ENCODE results near the gene EIF4G1.

EIF4G1 gene

GRCh38 chr3:184282941-184283340 is 31.5 kb upstream of the EIF4G1 start:
- H3K4me3 ChIP-seq (ENCODE audit: low read depth, low read length): no peak overlapping the region
- peak; percentile 32 for DNase-seq (ENCODE audit: low read depth)
- TF ChIP-seq MYC (IDR thresholded peaks at IDR 0.05; ENCODE audit: low read depth, low read length) (no peak), MAX (IDR thresholded peaks at IDR 0.05; ENCODE audit: low read depth, low read length) (no peak), CTCF (IDR thresholded peaks at IDR 0.05; ENCODE audit: low read depth, low read length) (no peak), POLR2A (IDR thresholded peaks at IDR 0.05; ENCODE audit: extremely low read depth, insufficient read length) (no peak)

- H3K4me3 ChIP-seq (ENCODE audit: low read depth, low read length): no peak overlapping the region
- TF ChIP-seq CTCF (IDR thresholded peaks at IDR 0.05; ENCODE audit: low read depth, low read length): no peak
- no peak for TF ChIP-seq POLR2A (IDR thresholded peaks at IDR 0.05; ENCODE audit: extremely low read depth, insufficient read length)
- no peak for TF ChIP-seq MAX (IDR thresholded peaks at IDR 0.05; ENCODE audit: low read depth, low read length)
- no peak for TF ChIP-seq MYC (IDR thresholded peaks at IDR 0.05; ENCODE audit: low read depth, low read length)
- DNase-seq (ENCODE audit: low read depth): no peak
These were observed 30.7 kb upstream of the EIF4G1 start for GRCh38 chr3:184283681-184284080.

GRCh38 chr3:184284696-184285095 is 29.7 kb upstream of the EIF4G1 start:
- no peak for TF ChIP-seq MAX (IDR thresholded peaks at IDR 0.05; ENCODE audit: low read depth, low read length)
- TF ChIP-seq POLR2A (IDR thresholded peaks at IDR 0.05; ENCODE audit: extremely low read depth, insufficient read length): no peak
- TF ChIP-seq MYC (IDR thresholded peaks at IDR 0.05; ENCODE audit: low read depth, low read length): no peak
- peak; percentile 57 for TF ChIP-seq CTCF (IDR thresholded peaks at IDR 0.05; ENCODE audit: low read depth, low read length)
- DNase-seq (ENCODE audit: low read depth): peak; percentile 62
- no peak overlapping the region for H3K4me3 ChIP-seq (ENCODE audit: low read depth, low read length)

GRCh38 chr3:184289426-184289938 is 24.9 kb upstream of the EIF4G1 start:
- TF ChIP-seq MAX (IDR thresholded peaks at IDR 0.05; ENCODE audit: low read depth, low read length): no peak
- TF ChIP-seq CTCF (IDR thresholded peaks at IDR 0.05; ENCODE audit: low read depth, low read length): peak; percentile 66
- TF ChIP-seq POLR2A (IDR thresholded peaks at IDR 0.05; ENCODE audit: extremely low read depth, insufficient read length): no peak
- 0 out of 2 replicates have a peak, but pooled peaks have one; percentile 24 for TF ChIP-seq MYC (IDR thresholded peaks at IDR 0.05; ENCODE audit: low read depth, low read length)
- DNase-seq (ENCODE audit: low read depth): peak; percentile 72
- H3K4me3 ChIP-seq (ENCODE audit: low read depth, low read length): no peak overlapping the region

- H3K4me3 ChIP-seq (ENCODE audit: low read depth, low read length): no peak overlapping the region
- TF ChIP-seq MYC (IDR thresholded peaks at IDR 0.05; ENCODE audit: low read depth, low read length) (no peak), CTCF (IDR thresholded peaks at IDR 0.05; ENCODE audit: low read depth, low read length) (no peak), MAX (IDR thresholded peaks at IDR 0.05; ENCODE audit: low read depth, low read length) (no peak), POLR2A (IDR thresholded peaks at IDR 0.05; ENCODE audit: extremely low read depth, insufficient read length) (no peak)
- DNase-seq (ENCODE audit: low read depth): no peak
These were observed 24.1 kb upstream of the EIF4G1 start for GRCh38 chr3:184290331-184290730.
